Measurements from ENCODE around the gene CD58. TPM values are rescaled to one million over a fixed set of nuclear protein-coding genes. Genes with fewer than 3 reads are reported as not detected.

Gene CD58
- total and polyA plus RNA-seq, 2 of the 4 experiments (the other 2 are of a cell fraction), result 5.4 to 5.7 TPM

DNA sequence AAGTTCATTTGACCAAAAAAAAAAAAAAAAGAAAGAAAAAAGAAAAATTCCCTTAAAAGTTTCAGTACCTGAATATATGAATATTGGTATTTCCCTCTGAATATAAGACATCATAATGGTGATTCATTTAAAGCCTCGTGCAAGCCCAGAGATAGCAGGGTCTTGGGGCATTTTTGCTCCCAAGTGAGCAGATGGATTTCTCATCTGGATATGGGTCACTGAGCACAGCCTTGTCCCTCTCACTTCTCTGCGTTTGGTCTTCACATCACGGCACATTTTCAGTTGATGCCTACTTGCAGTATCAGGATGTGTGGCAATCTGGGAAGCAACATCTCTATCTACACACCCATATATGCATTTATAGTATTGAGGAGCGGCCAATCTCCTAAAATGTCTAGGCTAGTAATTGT is 12.7 kb downstream of the CD58 start:
- dilution Hi-C loops (cut with HindIII; ENCODE audit: low sequenced_read_pairs, unreplicated experiment), result no loop called here
- WGBS, 2 experiments (ENCODE audit: extremely low coverage in 2 of 2, insufficient read length in 1 of 2), result no CpG with 5 or more reads among the region's 4 CpGs
- CTCF ChIA-PET, result no interaction called here

More for the DNA sequence above, 12.7 kb downstream of the CD58 start:
- H3K4me2 ChIP-seq (ENCODE audit: low read depth, low read length), result no peak overlapping the region
- no peak overlapping the region for H3K56ac ChIP-seq (ENCODE audit: extremely low read depth, insufficient read depth, low read length)
- no peak overlapping the region for H4K5ac ChIP-seq (ENCODE audit: low read depth, low read length)
- no peaks in the 10 kb centered on the region for H3K27me3 ChIP-seq (ENCODE audit: control insufficient read depth, insufficient read depth, low read length)
- no peak overlapping the region for H2AK5ac ChIP-seq (ENCODE audit: low read depth, low read length)
- no peaks in the 10 kb centered on the region for H3K79me1 ChIP-seq (ENCODE audit: low read depth in 1 of 2, low read length in 2 of 2)
- no peak overlapping the region for H2BK120ac ChIP-seq (ENCODE audit: low read depth, low read length)
- BruUV-seq (replicated peaks), result no TSS peak
- POLR2A ChIA-PET (ENCODE audit: unreplicated experiment), result no interaction called here
- DNase-seq, result no peak
- H2BK15ac ChIP-seq (ENCODE audit: low read depth, low read length), result no peak overlapping the region
- H2BK5ac ChIP-seq (ENCODE audit: low read depth, low read length, poor library complexity, severe bottlenecking), result no peak overlapping the region
- TF ChIP-seq BHLHE40 (IDR thresholded peaks at IDR 0.05; ENCODE audit: low read depth, low read length) (no peak), MAFK (IDR thresholded peaks at IDR 0.05; ENCODE audit: low read depth, low read length) (no peak), FOS (IDR thresholded peaks at IDR 0.05; ENCODE audit: low read depth, low read length) (no peak), SMC3 (IDR thresholded peaks at IDR 0.05; ENCODE audit: low read depth, low read length) (no peak), CHD1 (IDR thresholded peaks at IDR 0.05; ENCODE audit: low read depth, low read length) (no peak)
- TF ChIP-seq, protein P1, sequence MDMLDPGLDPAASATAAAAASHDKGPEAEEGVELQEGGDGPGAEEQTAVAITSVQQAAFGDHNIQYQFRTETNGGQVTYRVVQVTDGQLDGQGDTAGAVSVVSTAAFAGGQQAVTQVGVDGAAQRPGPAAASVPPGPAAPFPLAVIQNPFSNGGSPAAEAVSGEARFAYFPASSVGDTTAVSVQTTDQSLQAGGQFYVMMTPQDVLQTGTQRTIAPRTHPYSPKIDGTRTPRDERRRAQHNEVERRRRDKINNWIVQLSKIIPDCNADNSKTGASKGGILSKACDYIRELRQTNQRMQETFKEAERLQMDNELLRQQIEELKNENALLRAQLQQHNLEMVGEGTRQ (IDR thresholded peaks at IDR 0.05; ENCODE audit: low read depth, low read length), result no peak
- TF ChIP-seq, protein P2, sequence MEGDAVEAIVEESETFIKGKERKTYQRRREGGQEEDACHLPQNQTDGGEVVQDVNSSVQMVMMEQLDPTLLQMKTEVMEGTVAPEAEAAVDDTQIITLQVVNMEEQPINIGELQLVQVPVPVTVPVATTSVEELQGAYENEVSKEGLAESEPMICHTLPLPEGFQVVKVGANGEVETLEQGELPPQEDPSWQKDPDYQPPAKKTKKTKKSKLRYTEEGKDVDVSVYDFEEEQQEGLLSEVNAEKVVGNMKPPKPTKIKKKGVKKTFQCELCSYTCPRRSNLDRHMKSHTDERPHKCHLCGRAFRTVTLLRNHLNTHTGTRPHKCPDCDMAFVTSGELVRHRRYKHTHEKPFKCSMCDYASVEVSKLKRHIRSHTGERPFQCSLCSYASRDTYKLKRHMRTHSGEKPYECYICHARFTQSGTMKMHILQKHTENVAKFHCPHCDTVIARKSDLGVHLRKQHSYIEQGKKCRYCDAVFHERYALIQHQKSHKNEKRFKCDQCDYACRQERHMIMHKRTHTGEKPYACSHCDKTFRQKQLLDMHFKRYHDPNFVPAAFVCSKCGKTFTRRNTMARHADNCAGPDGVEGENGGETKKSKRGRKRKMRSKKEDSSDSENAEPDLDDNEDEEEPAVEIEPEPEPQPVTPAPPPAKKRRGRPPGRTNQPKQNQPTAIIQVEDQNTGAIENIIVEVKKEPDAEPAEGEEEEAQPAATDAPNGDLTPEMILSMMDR (conservative IDR thresholded peaks at IDR 0.05; ENCODE audit: low read depth, low read length), result no peak
- no peak overlapping the region for H3K18ac ChIP-seq (ENCODE audit: low read depth, low read length)
- no peak overlapping the region for H4K8ac ChIP-seq (ENCODE audit: low read depth in 2 of 2, low read length in 2 of 2)
- no peak for ATAC-seq (ENCODE audit: low read depth)
- no peaks in the 10 kb centered on the region; the same call in 1 of the 2 replicates for H3K9me1 ChIP-seq (ENCODE audit: insufficient read depth, low read length)
- no peaks in the 10 kb centered on the region for H4K20me1 ChIP-seq (ENCODE audit: insufficient read depth, low read length)
- H3K4me3 ChIP-seq (ENCODE audit: insufficient read depth, low read depth, low read length), result no peak overlapping the region
- H3K14ac ChIP-seq (replicated peaks; ENCODE audit: low read depth, low read length), result no peak overlapping the region
- no peak overlapping the region for H4K91ac ChIP-seq (ENCODE audit: insufficient read depth, low read depth, low read length)
- no peaks in the 10 kb centered on the region for H3K4me1 ChIP-seq (ENCODE audit: control insufficient read depth, insufficient read depth, low read length)
- H2AK9ac ChIP-seq (replicated peaks; ENCODE audit: low read depth, low read length, poor library complexity), result no peak overlapping the region
- intact Hi-C loops (cut with micrococcal nuclease) (no loop called here), in situ Hi-C loops (cut with MboI; ENCODE audit: low sequenced_read_pairs) (no loop called here)
- no peak overlapping the region for H2AFZ ChIP-seq (replicated peaks; ENCODE audit: low read length, poor library complexity)
- no peak overlapping the region for H3K9ac ChIP-seq (ENCODE audit: low read depth, low read length)
- H3K27ac ChIP-seq (ENCODE audit: insufficient read depth, low read length), result no peak overlapping the region
- H3K23ac ChIP-seq (ENCODE audit: low read depth, low read length), result no peak overlapping the region
- H3K9me3 ChIP-seq (ENCODE audit: control insufficient read depth, insufficient read depth, low read length), result no peaks in the 10 kb centered on the region
- no peak overlapping the region for H3K4ac ChIP-seq (ENCODE audit: low read depth, low read length)
- H2BK20ac ChIP-seq (ENCODE audit: low read depth, low read length), result no peak overlapping the region
- no peaks in the 10 kb centered on the region for H3K36me3 ChIP-seq (ENCODE audit: control insufficient read depth, insufficient read depth, low read length)
